Right renal cortex interstitium (tissue), 3 donors: ENCODE measurements around the gene SLC12A2. TPM values are rescaled to one million over a fixed set of nuclear protein-coding genes. Genes with fewer than 3 reads are reported as not detected.

Experiments used
- DNase-seq, 3 donors: peaks; one replicate each; pipeline ENCODE4 v3.0.0-alpha.2; 2013; ENCODE audit warnings: low read depth in 3 of 3, low spot score in 2 of 3
- polyA plus RNA-seq, 3 donors: library from polyadenylated mRNA; unstranded; fragments of 120-200 nt; gene quantifications; one replicate each; pipeline ENCODE4 v1.2.1, GENCODE V29; 2013; ENCODE audit not compliant: insufficient read length in 3 of 3

The SLC12A2 gene
- polyA plus RNA-seq, 3 donors = 41.8 to 45.6 (median 42.0) TPM

DNA sequence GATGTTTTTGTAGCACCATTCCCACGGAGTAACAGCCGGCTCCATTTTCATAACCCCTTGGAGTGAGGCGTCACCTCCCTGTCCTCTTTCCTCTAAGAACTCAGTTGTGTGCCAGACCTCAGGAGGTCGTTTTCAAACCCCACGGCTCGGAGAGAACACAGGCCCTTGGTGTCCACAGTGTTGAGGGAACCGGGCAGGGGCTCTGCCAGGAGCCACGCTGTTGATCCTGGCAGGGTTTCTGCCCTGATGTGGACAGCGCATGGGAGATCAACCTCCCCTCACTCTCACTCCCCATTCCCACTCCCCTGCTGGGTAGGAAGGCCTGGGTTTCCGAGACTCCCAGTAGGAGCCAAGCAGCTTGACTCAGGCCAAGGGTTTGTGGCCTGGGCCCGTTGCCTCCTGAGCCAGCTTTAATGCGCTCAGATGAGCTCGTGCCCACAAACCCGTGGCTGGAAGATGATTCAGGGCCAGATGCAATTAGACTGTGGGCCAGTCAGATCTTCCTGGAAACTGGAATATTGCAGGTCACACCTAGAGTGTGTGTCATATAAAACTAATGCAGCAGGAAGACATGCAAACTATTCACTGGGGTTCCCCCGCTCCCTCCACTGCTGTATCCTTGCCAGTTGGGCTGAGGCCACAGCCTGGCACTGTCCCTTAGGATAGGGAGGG lies 133.4 kb downstream of the SLC12A2 start:
- no peak for DNase-seq

DNA sequence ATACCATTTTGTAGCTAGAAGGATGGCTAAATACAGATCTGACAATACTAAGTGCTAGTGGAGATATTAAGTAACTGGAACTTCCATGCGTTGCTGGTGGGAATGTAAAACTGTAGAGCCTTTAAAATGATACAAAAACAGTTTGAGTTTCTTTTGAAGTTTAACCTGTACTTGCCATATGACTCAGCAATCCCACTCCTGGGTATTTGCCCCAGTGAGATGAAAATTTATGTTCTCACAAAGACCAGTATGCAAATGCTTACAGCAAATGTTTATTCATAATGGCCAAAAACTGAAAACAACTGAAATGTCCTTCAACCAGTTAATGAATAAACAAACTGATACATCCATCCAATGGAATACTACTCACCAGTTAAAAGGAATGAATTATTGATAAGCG lies 137.3 kb downstream of the SLC12A2 start:
- no peak for DNase-seq

DNA sequence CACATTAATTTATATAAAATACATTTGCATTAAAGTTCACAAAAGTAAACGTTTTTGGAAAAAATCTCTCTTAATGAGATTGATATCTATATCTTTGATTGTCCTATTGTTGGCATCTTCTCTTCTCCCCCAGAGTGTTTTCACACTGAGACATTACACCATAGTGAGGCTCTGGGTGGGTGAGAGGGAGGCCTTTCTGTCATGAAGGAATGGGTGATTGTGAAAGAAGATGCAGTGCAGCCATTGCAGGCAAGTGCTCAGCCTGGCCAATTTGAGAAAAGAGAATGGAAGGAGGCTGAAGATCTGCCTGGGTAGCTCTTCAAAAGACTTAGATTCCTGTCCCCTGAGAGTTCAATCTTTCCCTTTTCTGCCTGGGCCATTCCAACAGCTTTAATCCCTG lies 140.8 kb downstream of the SLC12A2 start:
- no peak for DNase-seq

DNA sequence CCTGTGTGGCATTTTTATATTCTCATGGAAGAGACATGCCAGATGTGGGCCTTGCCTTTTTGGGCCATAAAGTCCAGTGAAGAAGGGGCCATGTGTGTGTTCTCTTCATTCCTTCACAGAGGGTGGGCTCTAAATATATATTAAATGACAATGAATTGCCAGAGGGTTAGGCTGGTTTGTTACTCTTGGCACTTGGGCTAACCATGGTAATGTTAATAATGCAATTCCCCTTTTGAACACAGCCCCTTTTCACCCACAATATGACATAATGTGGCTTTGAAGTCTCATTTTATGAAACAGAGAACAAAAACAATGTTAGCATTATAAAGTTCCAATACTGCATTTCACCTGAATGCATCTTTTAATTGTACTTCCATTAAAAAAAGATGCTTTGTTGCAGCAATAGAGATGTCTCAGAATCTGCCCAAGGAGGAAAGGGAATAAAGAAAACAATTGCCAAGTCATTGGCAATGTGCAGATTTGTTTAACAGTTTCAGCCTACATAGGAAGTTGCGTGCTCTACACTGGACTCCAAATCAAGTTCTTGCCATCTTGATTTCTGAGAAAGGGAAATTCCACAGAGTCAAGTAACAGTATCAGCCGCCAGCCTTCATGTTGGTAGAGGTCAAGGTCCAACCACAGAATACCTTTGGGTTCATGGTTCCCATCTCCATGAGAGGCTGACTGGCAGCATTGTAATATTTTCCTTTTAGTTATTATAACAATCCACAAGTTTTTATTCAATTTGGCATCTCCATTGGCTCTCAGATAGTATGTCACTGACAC lies 141.9 kb downstream of the SLC12A2 start:
- DNase-seq = no peak

DNA sequence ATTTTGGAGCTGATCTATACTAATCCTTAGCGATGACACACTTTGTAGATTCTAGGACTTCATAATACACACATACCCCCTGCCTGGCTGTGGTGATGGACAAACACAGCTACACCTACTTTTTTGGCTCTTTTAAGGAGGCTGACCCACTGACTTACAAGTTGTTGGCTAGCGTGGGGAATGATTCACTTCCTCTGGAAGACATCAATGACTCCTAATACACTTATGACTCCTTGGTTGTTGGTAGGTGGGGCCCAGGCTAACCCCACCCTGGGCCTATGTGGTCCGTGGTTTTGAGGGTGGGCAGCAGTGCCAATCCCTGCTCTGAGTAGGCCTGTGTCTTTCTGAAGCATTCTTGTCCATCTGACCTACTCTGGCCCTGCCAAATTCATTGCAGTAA lies 144.4 kb downstream of the SLC12A2 start:
- no peak for DNase-seq

DNA sequence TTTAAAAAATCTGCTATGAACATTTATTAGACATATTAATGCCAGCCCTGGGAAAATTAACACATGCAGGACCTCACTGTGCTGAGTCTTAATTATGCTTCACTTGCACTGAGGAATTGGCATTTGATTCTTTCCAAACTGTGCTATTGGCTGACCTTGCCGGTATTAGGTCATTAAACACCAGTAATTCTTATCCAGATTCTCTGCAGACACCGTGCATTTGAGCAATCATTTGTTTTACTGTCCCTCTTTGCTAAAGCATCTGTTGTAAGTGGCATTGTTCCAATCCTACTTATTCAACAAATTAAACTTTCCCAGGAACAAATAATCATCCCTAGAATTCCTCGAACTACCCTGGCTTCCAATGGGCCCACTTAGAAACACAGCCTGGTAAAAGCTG lies 145.0 kb downstream of the SLC12A2 start:
- no peak for DNase-seq

DNA sequence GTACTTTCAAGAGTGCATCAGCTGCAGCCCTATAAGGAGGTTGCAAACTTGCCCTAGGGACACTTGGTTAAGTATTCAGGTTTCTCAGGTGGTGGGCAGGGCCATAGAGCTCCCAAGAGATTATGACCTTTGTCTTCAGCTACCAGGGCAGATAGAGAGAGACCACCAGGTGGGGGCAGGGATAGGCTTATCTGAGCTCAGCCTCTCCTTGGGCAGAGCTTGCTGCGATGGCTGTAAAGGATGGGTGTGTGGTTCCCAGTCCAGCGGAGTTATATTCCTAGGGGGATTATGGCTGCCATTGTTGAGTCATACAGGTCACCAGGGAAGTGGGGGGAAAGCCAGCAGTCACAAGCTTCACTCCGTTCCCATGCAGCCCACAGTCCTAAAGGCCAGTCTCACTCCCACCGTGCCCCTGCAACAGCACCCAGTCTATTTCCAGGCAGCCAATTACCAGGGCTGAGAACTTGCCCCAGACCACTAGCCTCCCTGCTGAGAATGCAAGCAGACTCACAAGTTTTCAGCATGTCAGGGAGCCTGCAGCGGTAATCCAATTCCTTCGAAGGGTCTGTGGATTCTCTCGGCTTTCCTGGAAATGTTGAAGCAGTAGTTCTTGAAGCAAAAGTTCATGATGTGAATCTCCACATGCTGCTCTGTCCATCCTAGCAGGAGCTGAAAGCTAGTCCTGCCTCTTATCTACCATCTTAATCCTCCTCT lies 151.5 kb downstream of the SLC12A2 start:
- no peak for DNase-seq

DNA sequence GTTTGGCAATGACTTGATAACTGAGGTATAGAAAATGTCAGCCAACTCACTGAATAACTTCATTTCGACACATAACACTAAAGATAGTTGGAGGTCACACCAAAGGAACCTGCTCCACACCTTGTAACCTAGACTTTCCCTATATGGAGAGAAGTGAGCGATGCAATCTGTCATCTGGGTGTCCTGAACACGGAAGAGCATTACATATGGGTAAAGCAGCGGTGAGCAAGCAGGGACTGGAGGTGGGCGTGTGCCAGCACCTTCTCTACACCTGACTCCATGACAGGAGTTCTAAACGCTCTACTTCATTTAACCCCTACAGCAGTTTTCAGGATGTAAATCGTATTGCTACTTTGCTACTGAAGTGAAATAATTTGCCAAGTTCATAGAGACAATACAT lies 152.8 kb downstream of the SLC12A2 start:
- DNase-seq = no peak

DNA sequence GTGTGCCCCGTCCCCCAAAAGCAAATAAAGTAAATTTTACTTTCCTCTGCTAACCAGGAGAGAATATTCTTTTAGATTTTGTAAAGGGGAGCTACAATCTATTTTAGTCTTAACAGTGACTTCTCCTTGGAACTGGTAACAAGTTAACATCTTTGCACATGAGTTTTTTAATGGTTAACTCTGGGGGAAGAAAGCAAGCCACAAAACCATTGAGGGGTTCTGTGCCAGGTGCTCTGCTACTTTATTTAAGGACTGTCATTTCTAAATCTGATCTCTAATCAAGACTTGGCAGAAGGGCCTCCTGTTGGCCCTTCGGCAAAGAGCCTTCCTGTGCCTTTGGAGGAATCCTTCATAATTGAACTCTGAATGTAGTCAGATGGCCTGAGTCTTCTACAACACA lies 153.4 kb downstream of the SLC12A2 start:
- no peak for DNase-seq

DNA sequence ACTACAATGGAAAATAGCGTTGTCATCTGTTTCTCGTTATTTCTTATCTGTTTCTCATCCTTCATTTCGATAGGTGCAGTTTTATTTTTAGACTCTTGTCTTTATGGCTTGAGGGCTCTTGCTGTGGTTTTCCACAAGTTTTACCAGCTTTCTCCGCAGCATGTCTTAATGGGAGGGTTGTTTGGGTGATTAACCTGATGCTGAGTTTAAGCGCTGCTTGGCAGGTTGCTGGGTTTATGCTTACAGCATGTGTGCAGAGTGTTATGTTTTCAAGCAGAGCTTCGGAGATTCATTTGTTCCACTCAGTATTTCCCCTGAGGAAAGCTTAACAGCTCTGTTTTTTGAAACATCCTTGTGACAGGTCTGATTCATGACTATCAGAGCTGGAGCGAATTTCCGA lies 154.0 kb downstream of the SLC12A2 start:
- no peak for DNase-seq
